A549 (cell line): ENCODE data around the gene SNAP29.

Experiments
- CTCF ChIP-seq: fragments of >200 bp; sonication (Bioruptor Twin); formaldehyde crosslinking; IDR thresholded peaks from 3 replicates; pipeline ENCODE4 v1.5.1; 2016
- JUN ChIP-seq, 2 experiments: fragments of >200 bp; sonication (Bioruptor Twin); formaldehyde crosslinking; IDR thresholded peaks; 2 replicates in 1 of 2; 3 replicates in 1 of 2; pipeline ENCODE4 v1.6.1; 2016 to 2017
- JUNB ChIP-seq: fragments of >200 bp; sonication (Bioruptor Twin); formaldehyde crosslinking; IDR thresholded peaks from 2 replicates; pipeline ENCODE4 v1.6.1; 2016
- MAZ ChIP-seq: fragments of 150-350 bp; IDR thresholded peaks from 2 replicates; pipeline ENCODE4 v1.6.1; 2014; ENCODE audit warnings: antibody characterized with exemption, low read depth, low read length, borderline replicate concordance
- PHF8 ChIP-seq: fragments of 200-600 bp; sonication (generic); IDR thresholded peaks from 2 replicates; pipeline ENCODE4 v1.6.1; 2016; ENCODE audit warnings: low read depth, mild to moderate bottlenecking, antibody characterized with exemption, moderate library complexity, borderline replicate concordance
- POLR2A ChIP-seq: IDR thresholded peaks from 2 replicates; pipeline ENCODE4 v1.6.1; 2012; ENCODE audit warnings: mild to moderate bottlenecking, low read length
- SREBF2 ChIP-seq: fragments of 450-650 bp; IDR thresholded peaks from 2 replicates; pipeline ENCODE4 v1.6.1; 2014; ENCODE audit warnings: mild to moderate bottlenecking, moderate library complexity

GRCh38 chr22:20822240-20822639, 36.6 kb upstream of the SNAP29 start:
- no peak for TF ChIP-seq JUN (IDR thresholded peaks at IDR 0.05)
- no peak for TF ChIP-seq JUNB
- TF ChIP-seq SREBF2, result no peak
- no peak for TF ChIP-seq PHF8
- TF ChIP-seq MAZ, result no peak
- TF ChIP-seq CTCF, result no peak
- TF ChIP-seq POLR2A, result no peak
